Lung (tissue), 12 donors: Measurements from ENCODE around the gene RAI1. TPM values are rescaled to one million over a fixed set of nuclear protein-coding genes. Genes with fewer than 3 reads are reported as not detected.

Source experiments
- ATAC-seq: fragments of 200-7000 bp; cut with Tn5 transposase; one replicate; pipeline ENCODE4 v1.9.1; 2020; ENCODE audit warnings: moderate number of reproducible peaks; ENCODE audit not compliant: insufficient read depth, low FRiP score
- DNase-seq, 3 donors: peaks; one replicate each; pipeline ENCODE4 v3.0.0-alpha.2; 2013 to 2017
- H3K27ac ChIP-seq, 2 donors: one replicate each; pipeline ENCODE4 v1.5.1; 2013; ENCODE audit warnings: mild to moderate bottlenecking in 2 of 2, moderate library complexity in 2 of 2, control low read depth in 1 of 2, inconsistent platforms in 1 of 2, low read depth in 1 of 2, low read length in 1 of 2
- H3K27me3 ChIP-seq, 3 donors: one replicate each; pipeline ENCODE4 v1.5.1; 2013; ENCODE audit warnings: low read length in 2 of 3; ENCODE audit not compliant: control insufficient read depth in 3 of 3, insufficient read depth in 3 of 3
- H3K36me3 ChIP-seq, 4 donors: one replicate each; pipeline ENCODE4 v1.5.1; 2013; ENCODE audit warnings: low read length in 4 of 4, mild to moderate bottlenecking in 1 of 4, moderate library complexity in 1 of 4; ENCODE audit not compliant: control insufficient read depth in 4 of 4, insufficient read depth in 4 of 4
- H3K4me1 ChIP-seq, 5 donors: one replicate each; pipeline ENCODE4 v1.5.1; 2013; ENCODE audit warnings: low read length in 5 of 5, mild to moderate bottlenecking in 2 of 5, moderate library complexity in 1 of 5; ENCODE audit not compliant: control insufficient read depth in 5 of 5, insufficient read depth in 5 of 5
- H3K4me3 ChIP-seq: one replicate; pipeline ENCODE4 v1.5.1; 2013; ENCODE audit warnings: mild to moderate bottlenecking, control low read depth, moderate library complexity
- H3K9ac ChIP-seq, 2 donors: one replicate each; pipeline ENCODE4 v1.5.1; 2013; ENCODE audit warnings: low read length in 2 of 2, control low read depth in 1 of 2; ENCODE audit not compliant: insufficient read depth in 1 of 2
- H3K9me3 ChIP-seq, 4 donors: one replicate each; pipeline ENCODE4 v1.5.1; 2013; ENCODE audit warnings: low read length in 3 of 4, mild to moderate bottlenecking in 1 of 4, moderate library complexity in 1 of 4; ENCODE audit not compliant: control insufficient read depth in 4 of 4, insufficient read depth in 3 of 4
- CTCF ChIP-seq: IDR thresholded peaks from 2 replicates; pipeline ENCODE4 v1.5.1; 2012; ENCODE audit warnings: mild to moderate bottlenecking; ENCODE audit errors: control extremely low read depth, extremely low read depth
- WGBS, 2 donors: extraction: QIAGEN DNeasy Blood & Tissue Kit; methylation state at CpG; one replicate each; pipeline ENCODE4 v1.1.7; 2013; 5-methylcytosine and 5-hydroxymethylcytosine counted together
- polyA plus RNA-seq, 2 donors: library from polyadenylated mRNA; stranded (reverse); fragments of 200-250 nt; gene quantifications; one replicate each; pipeline ENCODE4 v1.2.1, GENCODE V29; 2013
- total RNA-seq, 2 donors: library from RNA; depleted of rRNA in 1 of 2; stranded (reverse); fragments of >200 nt in 1 of 2; gene quantifications; one replicate each; pipeline ENCODE4 v1.2.1, GENCODE V29; 2014 to 2021
- donor health status: control.
- donor health status: control.
- donor health status: Bipolar disorder and iron deficiency.
- donor health status: healthy.
- donor health status: DM: yes; HTN: yes; CAD: no.

Gene RAI1
- total and polyA plus RNA-seq, 4 donors = 14.5 to 44.4 (median 28.3) TPM

- TF ChIP-seq CTCF = no peak
- 42 to 47% methylated on average over 56 to 86 of the region's 86 CpGs for WGBS, 2 donors
- ATAC-seq (no peak), DNase-seq (peak in 1 of 3 donors; percentile 21)
- no peak overlapping the region for H3K9ac ChIP-seq
- peaks cover 0 to 4% (median 1%) of the 10 kb centered on the region in 4 donors for H3K36me3 ChIP-seq
- peaks cover 14 to 55% (median 25%) of the 10 kb centered on the region in 5 donors for H3K4me1 ChIP-seq
- H3K4me3 ChIP-seq = no peak overlapping the region
- H3K27me3 ChIP-seq = no peaks in the 10 kb centered on the region
- no peaks in the 10 kb centered on the region for H3K9me3 ChIP-seq
- H3K27ac ChIP-seq = peak overlapping the region in 1 of 2 donors; percentile 41
Measured at GRCh38 chr17:17700251-17700969, 19.2 kb downstream of the RAI1 start.

- 94% methylated on average over 1 to 2 of the region's 2 CpGs for WGBS, 2 donors
- H3K36me3 ChIP-seq = peaks cover 0 to 4% (median 2%) of the 10 kb centered on the region in 4 donors
- no peaks in the 10 kb centered on the region for H3K27me3 ChIP-seq
- TF ChIP-seq CTCF = no peak
- H3K27ac ChIP-seq = no peak overlapping the region
- ATAC-seq (no peak), DNase-seq (no peak)
- no peaks in the 10 kb centered on the region for H3K9me3 ChIP-seq
- H3K9ac ChIP-seq = no peak overlapping the region
- H3K4me1 ChIP-seq = peaks cover 14 to 48% (median 19%) of the 10 kb centered on the region in 5 donors
- no peak overlapping the region for H3K4me3 ChIP-seq
Measured at GRCh38 chr17:17701112-17701511, 19.9 kb downstream of the RAI1 start.

GRCh38 chr17:17701658-17702057 is 20.4 kb downstream of the RAI1 start:
- Histone ChIP-seq H3K9ac (no peak overlapping the region), H3K27me3 (no peaks in the 10 kb centered on the region), H3K36me3 (peaks cover 0 to 4% (median 2%) of the 10 kb centered on the region in 4 donors), H3K4me1 (peaks cover 14 to 47% (median 19%) of the 10 kb centered on the region in 5 donors), H3K9me3 (no peaks in the 10 kb centered on the region), H3K27ac (no peak overlapping the region), H3K4me3 (no peak overlapping the region)
- ATAC-seq = no peak
- no peak for TF ChIP-seq CTCF
- 92 to 93% methylated on average over 5 of the region's 5 CpGs for WGBS, 2 donors
- no peak for DNase-seq
